GM23248 (cell line): ENCODE measurements around the gene REG3G. TPM values are rescaled to one million over a fixed set of nuclear protein-coding genes. Genes with fewer than 3 reads are reported as not detected.

Experiments
- DNase-seq: peaks from one replicate; pipeline ENCODE4 v3.0.0-alpha.2; 2015
- H2AFZ ChIP-seq: fragments of 200-600 bp; sonication (generic); 2 replicates; pipeline ENCODE4 v1.6.1; 2016; ENCODE audit warnings: antibody characterized with exemption
- H3F3A ChIP-seq: fragments of 200-600 bp; sonication (generic); 2 replicates; pipeline ENCODE4 v1.6.1; 2016; ENCODE audit warnings: mild to moderate bottlenecking, antibody characterized with exemption, mixed run types; ENCODE audit not compliant: insufficient read depth
- H3K27ac ChIP-seq: fragments of 200-600 bp; sonication (generic); 2 replicates; pipeline ENCODE4 v1.5.1; 2016; ENCODE audit warnings: mild to moderate bottlenecking
- H3K27me3 ChIP-seq: fragments of 200-600 bp; sonication (generic); replicated peaks from 2 replicates; pipeline ENCODE4 v1.6.1; 2016; ENCODE audit warnings: mild to moderate bottlenecking; ENCODE audit not compliant: insufficient read depth
- H3K36me3 ChIP-seq: fragments of 200-600 bp; sonication (generic); 2 replicates; pipeline ENCODE4 v1.6.1; 2016; ENCODE audit warnings: low read depth, mild to moderate bottlenecking
- H3K4me1 ChIP-seq: fragments of 200-600 bp; sonication (generic); 2 replicates; pipeline ENCODE4 v1.6.1; 2016; ENCODE audit warnings: mild to moderate bottlenecking; ENCODE audit not compliant: insufficient read depth
- H3K4me2 ChIP-seq: fragments of 200-600 bp; sonication (generic); one replicate; pipeline ENCODE4 v1.6.1; 2016; ENCODE audit warnings: mild to moderate bottlenecking; ENCODE audit not compliant: unreplicated experiment
- H3K4me3 ChIP-seq: fragments of 200-600 bp; sonication (generic); 2 replicates; pipeline ENCODE4 v1.5.1; 2016; ENCODE audit warnings: mild to moderate bottlenecking
- H3K79me2 ChIP-seq: fragments of 200-600 bp; sonication (generic); 2 replicates; pipeline ENCODE4 v1.6.1; 2016; ENCODE audit warnings: mild to moderate bottlenecking; ENCODE audit not compliant: insufficient read depth
- H3K9ac ChIP-seq: fragments of 200-600 bp; sonication (generic); 2 replicates; pipeline ENCODE4 v1.6.1; 2016; ENCODE audit warnings: mild to moderate bottlenecking
- H3K9me2 ChIP-seq: fragments of 200-600 bp; sonication (generic); 2 replicates; pipeline ENCODE4 v1.6.1; 2016; ENCODE audit warnings: mixed run types, mild to moderate bottlenecking, moderate library complexity; ENCODE audit not compliant: insufficient read depth
- H3K9me3 ChIP-seq: fragments of 200-600 bp; sonication (generic); one replicate; pipeline ENCODE4 v1.6.1; 2017; ENCODE audit warnings: low read depth
- H4K20me1 ChIP-seq: fragments of 200-600 bp; sonication (generic); 2 replicates; pipeline ENCODE4 v1.6.0; 2016; ENCODE audit not compliant: insufficient read depth
- EZH2 ChIP-seq: fragments of 200-600 bp; sonication (generic); IDR thresholded peaks from 2 replicates; pipeline ENCODE4 v1.6.1; 2018; ENCODE audit warnings: antibody characterized with exemption, mild to moderate bottlenecking; ENCODE audit not compliant: insufficient read depth, poor library complexity, severe bottlenecking
- EZH2phosphoT487 ChIP-seq: fragments of 200-600 bp; sonication (generic); IDR thresholded peaks from 2 replicates; pipeline ENCODE4 v1.6.1; 2018; ENCODE audit warnings: antibody characterized with exemption, moderate library complexity, mild to moderate bottlenecking, low read depth; ENCODE audit not compliant: insufficient read depth
- WGBS, 2 experiments: methylation state at CpG; one replicate each; pipeline ENCODE4 v1.1.6; 2015 to 2017; ENCODE audit warnings: low lambda C conversion rate in 2 of 2, low coverage in 1 of 2; ENCODE audit errors: missing lambda C conversion rate in 2 of 2; 5-methylcytosine and 5-hydroxymethylcytosine counted together
- in situ Hi-C: fragments of 300-500 bp; cut with MboI; formaldehyde crosslinking; loops from 2 replicates; pipeline ENCODE4 v1.15.0; 2020
- polyA plus RNA-seq: library from polyadenylated mRNA; unstranded; fragments of >200 nt; fragmentation: Nextera tagmentation; extraction: Ambion mirVana; gene quantifications from 2 replicates; pipeline ENCODE4 v1.2.1, GENCODE V29; 2016
- total RNA-seq: library from RNA; depleted of rRNA; stranded (reverse); fragments of >200 nt; shearing (Covaris generic); gene quantifications from 2 replicates; pipeline ENCODE4 v1.2.3, GENCODE V29; 2014

Gene REG3G
- total and polyA plus RNA-seq, 2 experiments from 2014 or later = not detected

- WGBS, 2 experiments = 7 to 14% methylated on average over 2 of the region's 2 CpGs
- no peaks in the 10 kb centered on the region for H3K36me3 ChIP-seq
- no peak overlapping the region for H3K9ac ChIP-seq
- no peak for TF ChIP-seq EZH2
- TF ChIP-seq EZH2phosphoT487 = no peak
- no peaks in the 10 kb centered on the region for H3K79me2 ChIP-seq
- no peaks in the 10 kb centered on the region for H4K20me1 ChIP-seq
- H3K27me3 ChIP-seq = peaks cover 16% of the 10 kb centered on the region
- no peaks in the 10 kb centered on the region for H3K9me3 ChIP-seq
- no peak for DNase-seq
- H3K4me3 ChIP-seq = no peak overlapping the region
- H3K27ac ChIP-seq = no peak overlapping the region
- H3K4me2 ChIP-seq = no peak overlapping the region
- no peaks in the 10 kb centered on the region for H3F3A ChIP-seq
- H2AFZ ChIP-seq = no peak overlapping the region
- no peaks in the 10 kb centered on the region for H3K9me2 ChIP-seq
- in situ Hi-C loops = no loop called here
- no peaks in the 10 kb centered on the region for H3K4me1 ChIP-seq
Measured at GRCh38 chr2:78989051-78989450, 36.5 kb upstream of the REG3G start.

GRCh38 chr2:78992451-78992806 lies 33.1 kb upstream of the REG3G start:
- 22 to 26% methylated on average over 11 of the region's 11 CpGs for WGBS, 2 experiments
- H3K9me2 ChIP-seq = no peaks in the 10 kb centered on the region
- in situ Hi-C loops = no loop called here
- H3K27ac ChIP-seq = no peak overlapping the region
- H3K9ac ChIP-seq = no peak overlapping the region
- no peaks in the 10 kb centered on the region for H3F3A ChIP-seq
- H3K79me2 ChIP-seq = no peaks in the 10 kb centered on the region
- peak; percentile 34 for DNase-seq
- no peak overlapping the region for H3K4me3 ChIP-seq
- H3K4me2 ChIP-seq = no peak overlapping the region
- H3K27me3 ChIP-seq = peaks cover 20% of the 10 kb centered on the region
- H4K20me1 ChIP-seq = no peaks in the 10 kb centered on the region
- H3K36me3 ChIP-seq = no peaks in the 10 kb centered on the region
- TF ChIP-seq EZH2phosphoT487 (no peak), EZH2 (no peak)
- H2AFZ ChIP-seq = no peak overlapping the region
- no peaks in the 10 kb centered on the region for H3K4me1 ChIP-seq
- H3K9me3 ChIP-seq = no peaks in the 10 kb centered on the region

GRCh38 chr2:78992807-78993517 lies 32.5 kb upstream of the REG3G start:
- H3K9me2 ChIP-seq = no peaks in the 10 kb centered on the region
- WGBS, 2 experiments = 2 to 4% methylated on average over 45 of the region's 45 CpGs
- no peak overlapping the region for H3K27ac ChIP-seq
- H3K9me3 ChIP-seq = no peaks in the 10 kb centered on the region
- peaks cover 20% of the 10 kb centered on the region for H3K27me3 ChIP-seq
- in situ Hi-C loops = no loop called here
- H3K4me2 ChIP-seq = no peak overlapping the region
- H3K9ac ChIP-seq = no peak overlapping the region
- H3K79me2 ChIP-seq = no peaks in the 10 kb centered on the region
- no peak overlapping the region for H3K4me3 ChIP-seq
- no peaks in the 10 kb centered on the region for H4K20me1 ChIP-seq
- TF ChIP-seq EZH2phosphoT487 = no peak
- no peak for TF ChIP-seq EZH2
- H3K36me3 ChIP-seq = no peaks in the 10 kb centered on the region
- H3K4me1 ChIP-seq = no peaks in the 10 kb centered on the region
- H2AFZ ChIP-seq = no peak overlapping the region
- H3F3A ChIP-seq = no peaks in the 10 kb centered on the region
- no peak for DNase-seq

GRCh38 chr2:78993518-78994148 lies 31.9 kb upstream of the REG3G start:
- Histone ChIP-seq H3K9me2 (no peaks in the 10 kb centered on the region), H2AFZ (no peak overlapping the region), H3K9me3 (no peaks in the 10 kb centered on the region), H4K20me1 (no peaks in the 10 kb centered on the region), H3F3A (no peaks in the 10 kb centered on the region), H3K36me3 (no peaks in the 10 kb centered on the region), H3K4me1 (no peaks in the 10 kb centered on the region), H3K27ac (no peak overlapping the region), H3K79me2 (no peaks in the 10 kb centered on the region), H3K4me2 (no peak overlapping the region), H3K27me3 (peaks cover 20% of the 10 kb centered on the region), H3K4me3 (no peak overlapping the region), H3K9ac (no peak overlapping the region)
- no peak for DNase-seq
- in situ Hi-C loops = no loop called here
- 4 to 6% methylated on average over 25 of the region's 25 CpGs for WGBS, 2 experiments
- no peak for TF ChIP-seq EZH2phosphoT487
- TF ChIP-seq EZH2 = no peak
